IMR-90 (cell line): Measurements from ENCODE around the gene ADSS1. TPM values are rescaled to one million over a fixed set of nuclear protein-coding genes. Genes with fewer than 3 reads are reported as not detected.

Experiments
- ATAC-seq: fragments of 200-7000 bp; cut with Tn5 transposase; 2 replicates; pipeline ENCODE4 v1.9.1; 2020; ENCODE audit warnings: low read depth, mild to moderate bottlenecking, moderate library complexity
- BruUV-seq: library from RNA; stranded (reverse); fragments of 400-500 nt; replicated peaks from 2 replicates; lab custom pipeline; 2021; lab: Mats Ljungman, UMichigan
- CTCF ChIA-PET: fragments of 300-600 bp; formaldehyde crosslinking; extraction: SDS; loops from one replicate; lab custom pipeline; 2021; ENCODE audit warnings: antibody characterized with exemption; lab: Yijun Ruan, JAX
- POLR2A ChIA-PET: fragments of 300-600 bp; sonication (Branson Sonifier 250); formaldehyde crosslinking; loops from one replicate; lab custom pipeline; 2022; ENCODE audit warnings: antibody characterized with exemption; ENCODE audit not compliant: unreplicated experiment; lab: Charles Lee
- DNase-seq: peaks from one replicate; pipeline ENCODE4 v3.0.0; 2013
- H2AFZ ChIP-seq: replicated peaks from 2 replicates; pipeline ENCODE3; 2013; ENCODE audit warnings: low read length, mild to moderate bottlenecking; ENCODE audit not compliant: poor library complexity
- H2AK5ac ChIP-seq: 2 replicates; pipeline ENCODE4 v1.6.1; 2013; ENCODE audit warnings: low read depth, low read length, inconsistent platforms
- H2AK9ac ChIP-seq: replicated peaks from 2 replicates; pipeline ENCODE3; 2013; ENCODE audit warnings: mild to moderate bottlenecking, low read depth, low read length, moderate library complexity; ENCODE audit not compliant: poor library complexity
- H2BK120ac ChIP-seq: 2 replicates; pipeline ENCODE4 v1.6.1; 2013; ENCODE audit warnings: low read depth, low read length, inconsistent platforms
- H2BK15ac ChIP-seq: 3 replicates; pipeline ENCODE4 v1.6.1; 2013; ENCODE audit warnings: low read depth, low read length, inconsistent platforms
- H2BK20ac ChIP-seq: 2 replicates; pipeline ENCODE4 v1.6.1; 2013; ENCODE audit warnings: low read depth, mild to moderate bottlenecking, inconsistent platforms, low read length, moderate library complexity
- H2BK5ac ChIP-seq: 2 replicates; pipeline ENCODE4 v1.6.1; 2013; ENCODE audit warnings: mild to moderate bottlenecking, low read depth, low read length, inconsistent platforms; ENCODE audit not compliant: poor library complexity, severe bottlenecking
- H3K14ac ChIP-seq: replicated peaks from 2 replicates; pipeline ENCODE4 v1.6.1; 2013; ENCODE audit warnings: low read depth, low read length, inconsistent platforms
- H3K18ac ChIP-seq: 2 replicates; pipeline ENCODE4 v1.6.1; 2013; ENCODE audit warnings: low read depth, low read length, control low read depth
- H3K23ac ChIP-seq: 2 replicates; pipeline ENCODE4 v1.6.1; 2013; ENCODE audit warnings: low read depth, low read length, inconsistent platforms
- H3K27ac ChIP-seq: 2 replicates; pipeline ENCODE4 v1.5.1; 2013; ENCODE audit warnings: mild to moderate bottlenecking, control low read depth, low read length; ENCODE audit not compliant: insufficient read depth
- H3K27me3 ChIP-seq: 2 replicates; pipeline ENCODE4 v1.6.1; 2013; ENCODE audit warnings: low read length; ENCODE audit not compliant: control insufficient read depth, insufficient read depth
- H3K36me3 ChIP-seq: 2 replicates; pipeline ENCODE4 v1.6.1; 2013; ENCODE audit warnings: low read length, mixed read lengths; ENCODE audit not compliant: control insufficient read depth, insufficient read depth
- H3K4ac ChIP-seq: 2 replicates; pipeline ENCODE4 v1.6.1; 2013; ENCODE audit warnings: low read depth, low read length, inconsistent platforms
- H3K4me1 ChIP-seq: 2 replicates; pipeline ENCODE4 v1.6.1; 2013; ENCODE audit warnings: low read length, mixed read lengths; ENCODE audit not compliant: control insufficient read depth, insufficient read depth
- H3K4me2 ChIP-seq: 2 replicates; pipeline ENCODE4 v1.6.1; 2013; ENCODE audit warnings: low read depth, mild to moderate bottlenecking, control low read depth, low read length, moderate library complexity
- H3K4me3 ChIP-seq: 2 replicates; pipeline ENCODE4 v1.5.1; 2013; ENCODE audit warnings: low read depth, mild to moderate bottlenecking, control low read depth, low read length, moderate library complexity; ENCODE audit not compliant: insufficient read depth
- H3K56ac ChIP-seq: 2 replicates; pipeline ENCODE4 v1.6.1; 2013; ENCODE audit warnings: low read length, inconsistent platforms; ENCODE audit not compliant: insufficient read depth; ENCODE audit errors: extremely low read depth
- H3K79me1 ChIP-seq, 2 experiments: 2 replicates each; pipeline ENCODE4 v1.6.1; 2013; ENCODE audit warnings: low read length in 2 of 2, inconsistent platforms in 1 of 2, low read depth in 1 of 2
- H3K9ac ChIP-seq: 2 replicates; pipeline ENCODE4 v1.6.1; 2013; ENCODE audit warnings: low read depth, low read length, control low read depth
- H3K9me1 ChIP-seq: 2 replicates; pipeline ENCODE4 v1.6.1; 2013; ENCODE audit warnings: low read length, inconsistent platforms; ENCODE audit not compliant: insufficient read depth
- H3K9me3 ChIP-seq: 2 replicates; pipeline ENCODE4 v1.6.1; 2013; ENCODE audit warnings: low read length; ENCODE audit not compliant: control insufficient read depth, insufficient read depth
- H4K20me1 ChIP-seq: 2 replicates; pipeline ENCODE4 v1.6.1; 2013; ENCODE audit warnings: low read length, inconsistent platforms; ENCODE audit not compliant: insufficient read depth
- H4K5ac ChIP-seq: 2 replicates; pipeline ENCODE4 v1.6.1; 2013; ENCODE audit warnings: mild to moderate bottlenecking, low read depth, low read length, control low read depth
- H4K8ac ChIP-seq, 2 experiments: 2 replicates each; pipeline ENCODE4 v1.6.1; 2013; ENCODE audit warnings: low read depth in 2 of 2, low read length in 2 of 2, control low read depth in 1 of 2, inconsistent platforms in 1 of 2
- H4K91ac ChIP-seq: 2 replicates; pipeline ENCODE4 v1.6.1; 2013; ENCODE audit warnings: low read depth, low read length, inconsistent platforms; ENCODE audit not compliant: insufficient read depth
- FOS ChIP-seq: fragments of 150-350 bp; IDR thresholded peaks from 2 replicates; pipeline ENCODE4 v1.6.1; 2016; ENCODE audit warnings: low read depth, low read length
- SMC3 ChIP-seq: fragments of 150-350 bp; IDR thresholded peaks from 2 replicates; pipeline ENCODE4 v1.6.1; 2016; ENCODE audit warnings: low read depth, mild to moderate bottlenecking, antibody characterized with exemption, low read length, moderate library complexity
- WGBS, 2 experiments: methylation state at CpG; one replicate each; pipeline versions ENCODE4 v1.1.5 to v1.1.7; 2013; ENCODE audit warnings: missing lambda C conversion rate in 2 of 2; ENCODE audit not compliant: insufficient read length in 1 of 2; ENCODE audit errors: extremely low coverage in 2 of 2; 5-methylcytosine and 5-hydroxymethylcytosine counted together
- dilution Hi-C: fragments of 300-500 bp; cut with HindIII; formaldehyde crosslinking; loops from one replicate; pipeline ENCODE4 v1.14.3; 2018; ENCODE audit warnings: low sequenced_read_pairs; ENCODE audit not compliant: unreplicated experiment
- in situ Hi-C: fragments of 300-500 bp; cut with MboI; formaldehyde crosslinking; loops from 3 replicates; pipeline ENCODE4 v1.14.3; 2019; ENCODE audit warnings: low sequenced_read_pairs, inconsistent platforms, mixed read lengths
- intact Hi-C: fragments of 100-400 bp; cut with micrococcal nuclease; formaldehyde crosslinking; loops from 2 replicates; pipeline ENCODE4 v1.10.0; 2022
- polyA plus RNA-seq, 3 experiments: library from polyadenylated mRNA; depleted of rRNA; stranded (reverse); fragments of >200 nt; gene quantifications; 2 replicates each; pipeline ENCODE4 v1.2.3, GENCODE V29; 2012; ENCODE audit warnings: low replicate concordance in 1 of 3
- total RNA-seq: library from RNA; depleted of rRNA; stranded (reverse); fragments of >200 nt; gene quantifications from 2 replicates; pipeline ENCODE4 v1.2.3, GENCODE V29; 2012

ADSS1 gene
- total and polyA plus RNA-seq, 2 of the 4 experiments (the other 2 are of a cell fraction), result 1.8 to 5.2 TPM

- ChIA-PET CTCF (no interaction called here), POLR2A (no interaction called here)
- H3K56ac ChIP-seq, result no peak overlapping the region
These were observed 14.5 kb downstream of the ADSS1 start for GRCh38 chr14:104738375-104739019.

More at GRCh38 chr14:104738375-104739019, 14.5 kb downstream of the ADSS1 start:
- Histone ChIP-seq H3K9me1 (peaks cover 12% of the 10 kb centered on the region), H3K27ac (no peak overlapping the region), H2BK15ac (no peak overlapping the region), H3K9ac (no peak overlapping the region), H3K18ac (no peak overlapping the region), H4K5ac (no peak overlapping the region), H4K20me1 (no peaks in the 10 kb centered on the region), H2BK120ac (no peak overlapping the region), H3K36me3 (peaks cover 10% of the 10 kb centered on the region), H3K4ac (no peak overlapping the region), H3K79me1 (no peaks in the 10 kb centered on the region), H2BK20ac (no peak overlapping the region), H2BK5ac (no peak overlapping the region), H3K4me3 (no peak overlapping the region), H2AFZ (no peak overlapping the region), H3K4me2 (no peak overlapping the region), H3K14ac (no peak overlapping the region), H3K27me3 (no peaks in the 10 kb centered on the region), H3K9me3 (no peaks in the 10 kb centered on the region), H4K8ac (no peak overlapping the region), H2AK5ac (no peak overlapping the region), H4K91ac (no peak overlapping the region), H3K23ac (no peak overlapping the region), H3K4me1 (peaks cover 20% of the 10 kb centered on the region), H2AK9ac (no peak overlapping the region)
- no peak for DNase-seq
- 97% methylated on average over 6 of the region's 18 CpGs; no CpG with 5 or more reads in 1 of the 2 experiments for WGBS, 2 experiments
- no peak for ATAC-seq
- no peak for TF ChIP-seq SMC3
- TF ChIP-seq FOS, result no peak
- BruUV-seq, result no TSS peak
- dilution Hi-C loops, result no loop called here
- intact Hi-C loops, result no loop called here
- in situ Hi-C loops, result no loop called here
